Bronchial epithelial cell (primary cell): ENCODE data around the gene SUPT3H. TPM values are rescaled to one million over a fixed set of nuclear protein-coding genes. Genes with fewer than 3 reads are reported as not detected.

ENCODE experiments used
- DNase-seq: peaks from one replicate; pipeline ENCODE4 v3.0.0-alpha.2; 2010; ENCODE audit warnings: low read depth
- FAIRE-seq: peaks from 2 replicates; lab custom pipeline; 2011; peaks lifted over from hg19 to GRCh38; lab: Jason Lieb, UNC
- H3K27me3 ChIP-seq: 2 replicates; pipeline ENCODE4 v1.5.1; 2011; ENCODE audit warnings: low read length; ENCODE audit not compliant: control insufficient read depth, insufficient read depth
- H3K36me3 ChIP-seq: 2 replicates; pipeline ENCODE4 v1.5.1; 2011; ENCODE audit warnings: low read length; ENCODE audit not compliant: control insufficient read depth, insufficient read depth
- H3K4me3 ChIP-seq: 2 replicates; pipeline ENCODE4 v1.5.1; 2011; ENCODE audit warnings: mild to moderate bottlenecking, low read depth, low read length, control low read depth
- CTCF ChIP-seq: IDR thresholded peaks from 2 replicates; pipeline ENCODE4 v1.5.1; 2011; ENCODE audit warnings: mild to moderate bottlenecking, moderate library complexity, low read length, control low read depth, inconsistent platforms; ENCODE audit not compliant: insufficient read depth, severe bottlenecking
- total RNA-seq: library from RNA; depleted of rRNA; stranded (reverse); fragments of >200 nt; gene quantifications from 2 replicates; pipeline ENCODE4 v1.2.1, GENCODE V29; 2014

SUPT3H gene
- total RNA-seq, 1 donor from 2014 or later = 12.9 TPM

GRCh38 chr6:44811456-44811855 is 566.3 kb downstream of the SUPT3H start:
- peak; percentile 83 for FAIRE-seq
- H3K36me3 ChIP-seq = no peaks in the 10 kb centered on the region
- no peaks in the 10 kb centered on the region for H3K27me3 ChIP-seq
- no peak overlapping the region for H3K4me3 ChIP-seq
- peak; percentile 61 for DNase-seq
- TF ChIP-seq CTCF = no peak

- Histone ChIP-seq H3K4me3 (no peak overlapping the region), H3K27me3 (no peaks in the 10 kb centered on the region), H3K36me3 (no peaks in the 10 kb centered on the region)
- DNase-seq (no peak), FAIRE-seq (no peak)
- no peak for TF ChIP-seq CTCF
Measured at GRCh38 chr6:44809258-44809657, 568.5 kb downstream of the SUPT3H start.

- Histone ChIP-seq H3K27me3 (no peaks in the 10 kb centered on the region), H3K4me3 (no peak overlapping the region), H3K36me3 (no peaks in the 10 kb centered on the region)
- FAIRE-seq (no peak), DNase-seq (no peak)
- no peak for TF ChIP-seq CTCF
Measured at GRCh38 chr6:44808148-44808547, 569.6 kb downstream of the SUPT3H start.

- TF ChIP-seq CTCF = no peak
- Histone ChIP-seq H3K4me3 (no peak overlapping the region), H3K27me3 (no peaks in the 10 kb centered on the region), H3K36me3 (no peaks in the 10 kb centered on the region)
- no peak for FAIRE-seq
- DNase-seq = no peak
Measured at GRCh38 chr6:44806656-44807055, 571.1 kb downstream of the SUPT3H start.

GRCh38 chr6:44805238-44805846 is 572.4 kb downstream of the SUPT3H start:
- Histone ChIP-seq H3K4me3 (no peak overlapping the region), H3K27me3 (no peaks in the 10 kb centered on the region), H3K36me3 (no peaks in the 10 kb centered on the region)
- FAIRE-seq (peak; percentile 80), DNase-seq (no peak)
- TF ChIP-seq CTCF = no peak
